Ureter (tissue), 1 donor: ENCODE data around the gene C9orf78. TPM values are rescaled to one million over a fixed set of nuclear protein-coding genes. Genes with fewer than 3 reads are reported as not detected.

ENCODE experiments used
- DNase-seq: peaks from one replicate; pipeline ENCODE4 v3.0.0-alpha.2; 2020; ENCODE audit warnings: low spot score
- total RNA-seq: library from RNA; stranded (reverse); gene quantifications from one replicate; pipeline ENCODE4 v1.2.4, GENCODE V29; 2023
- donor health status: DM: yes; HTN: yes; CAD: no.

C9orf78 gene, protein sequence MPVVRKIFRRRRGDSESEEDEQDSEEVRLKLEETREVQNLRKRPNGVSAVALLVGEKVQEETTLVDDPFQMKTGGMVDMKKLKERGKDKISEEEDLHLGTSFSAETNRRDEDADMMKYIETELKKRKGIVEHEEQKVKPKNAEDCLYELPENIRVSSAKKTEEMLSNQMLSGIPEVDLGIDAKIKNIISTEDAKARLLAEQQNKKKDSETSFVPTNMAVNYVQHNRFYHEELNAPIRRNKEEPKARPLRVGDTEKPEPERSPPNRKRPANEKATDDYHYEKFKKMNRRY
- total RNA-seq, result 38.7 TPM

GRCh38 chr9:129835128-129835859 lies at the start of gene C9orf78, which contains the start of gene USP20:
TSS of gene C9orf78 (minus strand) at chr9:129835275. CDS start at chr9:129835221, 54 bp downstream.
TSS of gene USP20 (plus strand) at chr9:129835458. CDS start at chr9:129852556, 17,098 bp downstream.
- peak; percentile 97 for DNase-seq

DNA sequence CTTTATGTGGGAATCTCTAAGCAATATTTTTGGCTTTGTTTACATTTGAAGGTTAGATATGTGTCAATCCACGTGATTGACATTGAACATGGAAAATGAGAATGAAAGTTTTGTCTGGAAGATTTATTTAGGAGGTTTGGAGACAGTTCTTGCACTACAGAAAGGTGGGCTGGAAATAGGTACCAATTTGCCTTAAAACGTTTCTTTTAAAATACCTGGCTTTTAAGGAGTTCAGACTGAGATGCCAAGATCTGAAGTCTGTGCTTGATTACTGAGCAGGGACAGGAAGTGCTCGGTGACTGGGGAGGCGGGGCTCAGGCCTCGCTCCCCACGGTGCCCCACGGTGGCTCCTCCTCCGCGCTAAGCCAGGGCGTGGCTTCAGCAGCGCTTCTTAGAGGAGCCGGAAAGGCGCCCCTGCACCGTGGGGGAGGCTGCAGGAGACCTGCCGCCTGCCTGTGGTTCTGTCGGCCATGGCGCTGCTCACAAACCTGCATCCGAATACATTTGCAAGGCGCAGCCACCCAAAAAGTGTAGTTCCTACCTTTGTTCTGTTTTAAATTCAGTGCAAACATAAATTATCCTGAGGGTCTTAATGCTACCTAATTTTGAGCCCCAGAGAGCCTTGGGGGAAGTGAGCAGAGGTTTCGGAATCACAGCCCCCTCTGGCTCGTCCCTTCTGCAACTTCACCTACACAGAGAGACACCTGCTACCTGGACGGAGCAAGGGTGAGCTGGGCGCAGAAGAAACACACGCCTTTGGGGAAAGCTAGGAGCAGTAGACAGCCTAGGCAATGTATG lies 49.3 kb upstream of the C9orf78 start:
- peak; percentile 94 for DNase-seq

DNA sequence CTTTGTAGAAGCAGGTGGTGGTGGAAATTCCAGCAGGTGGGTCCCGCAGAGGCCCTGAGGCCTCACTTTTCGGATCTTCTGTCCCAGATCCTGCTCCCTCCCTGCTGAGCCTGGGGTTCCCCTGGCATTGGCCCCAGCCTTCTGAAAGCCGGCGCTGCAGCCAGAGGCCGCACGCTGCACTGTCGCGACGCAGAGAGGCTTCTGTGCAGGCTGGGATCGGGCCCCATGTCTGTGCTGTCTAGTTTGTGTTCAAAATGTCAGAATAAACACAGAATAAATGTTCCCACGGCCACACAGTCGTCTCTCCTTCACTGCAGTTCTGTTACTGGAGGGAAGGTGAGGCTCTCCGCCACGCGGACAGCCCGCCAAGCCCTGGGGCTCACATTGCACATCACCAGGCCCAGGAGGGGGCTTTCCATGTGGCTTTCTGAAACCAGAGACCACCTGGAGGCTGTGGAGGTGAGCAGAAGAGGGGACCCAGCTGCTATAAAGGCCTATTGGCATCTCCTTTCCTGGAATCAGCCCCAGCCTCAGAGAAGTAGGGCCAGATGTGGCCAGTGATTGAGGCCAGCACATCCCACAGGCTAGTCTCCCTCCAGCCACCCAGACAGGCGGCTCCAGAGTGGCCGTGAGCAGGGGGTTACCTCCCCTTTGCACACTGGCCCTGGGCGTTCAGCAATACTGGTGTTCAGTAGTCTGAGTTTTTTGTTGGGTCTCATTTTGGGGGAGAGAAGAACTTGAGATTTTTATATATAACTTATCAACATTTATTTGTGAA lies 46.7 kb upstream of the C9orf78 start:
- no peak for DNase-seq

- DNase-seq, result no peak
These were observed 45.8 kb upstream of the C9orf78 start for GRCh38 chr9:129880654-129881546.

DNA sequence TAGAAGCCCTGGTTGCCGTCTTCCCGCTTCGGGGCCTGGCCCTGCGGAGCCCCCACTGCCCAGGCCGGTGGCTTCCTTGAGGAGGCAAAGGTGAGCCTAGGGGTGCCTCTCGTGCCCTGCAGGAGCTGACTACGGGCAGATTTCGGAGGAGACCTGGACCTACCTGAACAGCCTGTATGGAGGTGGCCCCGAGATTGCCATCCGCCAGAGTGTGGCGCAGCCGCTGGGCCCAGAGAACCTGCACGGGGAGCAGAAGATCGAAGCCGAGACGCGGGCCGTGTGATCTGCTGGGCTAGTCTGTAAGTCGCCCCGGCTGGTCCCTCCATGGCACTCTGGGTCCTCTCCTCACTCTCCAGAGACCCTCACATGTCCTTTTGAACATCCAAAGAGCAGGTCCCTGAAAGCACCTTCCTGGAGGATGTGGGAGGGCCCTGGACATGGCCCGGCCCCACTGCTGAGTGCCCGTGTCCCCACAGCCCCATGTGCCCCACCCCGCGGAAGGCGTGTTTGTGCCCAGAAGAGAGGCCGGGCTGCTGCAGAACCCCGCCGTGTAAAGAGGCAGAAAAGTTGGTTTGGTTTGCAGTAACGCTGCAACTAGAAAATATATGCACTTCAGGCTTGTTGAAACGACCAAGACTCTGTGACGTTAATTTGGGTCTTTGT lies 45.0 kb upstream of the C9orf78 start:
- DNase-seq, result no peak

DNA sequence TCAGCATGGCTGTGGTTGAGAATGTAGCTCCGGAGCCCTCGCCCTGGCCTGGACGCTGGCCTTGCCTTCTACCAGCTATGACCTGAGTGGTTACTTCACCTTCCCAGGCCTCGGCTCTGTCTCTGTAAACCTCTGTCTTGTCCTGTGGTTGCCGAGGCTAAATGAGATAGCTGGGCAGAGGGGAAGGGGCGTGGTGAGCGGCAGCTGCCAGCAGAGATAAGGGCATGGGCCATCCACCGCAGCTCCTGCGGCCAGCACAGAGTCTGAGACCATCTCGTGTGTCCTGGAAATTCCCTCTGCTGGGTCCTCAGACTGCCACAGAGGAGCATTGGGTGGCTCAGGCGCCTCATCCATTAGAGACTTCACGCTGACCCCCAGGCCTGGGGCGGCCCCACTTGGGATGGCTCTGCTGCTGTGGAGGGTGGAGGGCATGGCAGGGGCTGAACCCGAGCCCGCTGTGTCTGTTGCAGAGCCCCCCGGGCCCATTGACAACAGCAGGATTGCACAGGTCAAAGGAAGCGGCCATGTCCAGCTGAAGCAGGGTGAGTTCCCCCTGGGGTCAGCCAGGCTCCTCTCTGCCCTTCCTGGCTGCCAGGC lies 44.1 kb upstream of the C9orf78 start:
- DNase-seq, result no peak

DNA sequence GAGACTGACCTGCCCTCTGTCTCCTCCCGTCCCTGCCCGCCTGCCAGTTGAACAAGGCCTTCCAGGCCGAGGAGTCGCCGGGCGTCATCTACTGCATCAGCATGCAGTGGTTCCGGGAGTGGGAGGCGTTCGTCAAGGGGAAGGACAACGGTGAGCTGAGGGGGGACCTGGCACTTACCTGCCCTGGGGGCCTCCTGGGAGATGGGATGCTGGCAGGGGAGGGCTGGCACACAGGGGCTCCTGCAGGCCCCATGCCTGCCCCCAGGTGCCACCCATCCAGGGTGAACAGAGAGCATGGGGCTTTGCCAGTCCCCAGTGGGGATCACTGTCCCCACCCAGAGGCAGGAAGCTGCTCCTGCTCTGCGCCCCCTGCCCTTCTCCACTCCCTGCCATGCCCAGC lies 43.2 kb upstream of the C9orf78 start:
- DNase-seq, result no peak

GRCh38 chr9:129876815-129877214 lies 41.7 kb upstream of the C9orf78 start:
- no peak for DNase-seq

- no peak for DNase-seq
These were observed 40.8 kb upstream of the C9orf78 start for GRCh38 chr9:129875687-129876395.

DNA sequence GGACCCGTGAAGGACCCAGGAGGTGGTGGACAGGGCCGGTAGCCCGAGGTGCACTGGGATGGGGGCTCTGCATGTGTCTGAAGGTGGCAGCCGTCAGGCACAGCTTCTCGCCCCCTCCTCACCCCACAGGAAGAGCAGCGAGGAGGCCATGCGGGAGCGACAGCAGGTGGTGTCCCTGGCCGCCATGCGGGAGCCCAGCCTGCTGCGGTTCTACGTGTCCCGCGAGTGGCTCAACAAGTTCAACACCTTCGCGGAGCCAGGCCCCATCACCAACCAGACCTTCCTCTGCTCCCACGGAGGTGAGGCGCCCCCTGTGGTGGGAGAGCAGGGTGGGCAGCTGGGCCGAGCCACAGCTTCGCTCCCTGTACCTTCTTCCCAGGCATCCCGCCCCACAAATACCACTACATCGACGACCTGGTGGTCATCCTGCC lies 40.1 kb upstream of the C9orf78 start:
- no peak for DNase-seq

DNA sequence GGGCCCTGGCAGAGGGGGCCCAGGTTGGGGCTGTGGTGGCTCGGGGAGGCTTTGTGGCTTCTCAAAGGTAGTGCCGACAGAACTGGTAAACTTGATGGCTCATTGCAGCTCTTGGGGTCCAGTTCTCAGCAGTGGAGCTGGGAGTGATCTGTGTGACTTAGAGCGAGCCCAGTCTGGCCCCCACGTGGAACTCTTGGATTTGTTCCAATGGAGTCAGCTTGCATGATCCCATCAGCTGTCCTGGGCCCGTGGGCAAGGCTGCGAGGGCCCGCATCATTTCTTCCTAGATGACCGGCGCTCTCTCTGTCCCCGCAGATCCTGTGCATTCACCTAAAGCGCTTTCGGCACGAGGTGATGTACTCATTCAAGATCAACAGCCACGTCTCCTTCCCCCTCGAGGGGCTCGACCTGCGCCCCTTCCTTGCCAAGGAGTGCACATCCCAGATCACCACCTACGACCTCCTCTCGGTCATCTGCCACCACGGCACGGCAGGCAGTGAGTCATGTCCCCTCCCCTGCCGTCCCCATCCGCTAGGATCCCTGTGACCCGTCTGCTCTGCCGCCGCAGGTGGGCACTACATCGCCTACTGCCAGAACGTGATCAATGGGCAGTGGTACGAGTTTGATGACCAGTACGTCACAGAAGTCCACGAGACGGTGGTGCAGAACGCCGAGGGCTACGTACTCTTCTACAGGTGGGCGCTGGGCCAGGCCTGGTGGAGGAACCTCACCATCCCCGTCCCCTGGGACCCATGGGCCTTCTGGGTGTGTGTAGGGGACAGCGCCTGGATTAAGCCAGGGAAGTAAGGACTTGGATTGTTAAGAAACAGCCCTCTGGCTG lies 39.4 kb upstream of the C9orf78 start:
- no peak for DNase-seq

DNA sequence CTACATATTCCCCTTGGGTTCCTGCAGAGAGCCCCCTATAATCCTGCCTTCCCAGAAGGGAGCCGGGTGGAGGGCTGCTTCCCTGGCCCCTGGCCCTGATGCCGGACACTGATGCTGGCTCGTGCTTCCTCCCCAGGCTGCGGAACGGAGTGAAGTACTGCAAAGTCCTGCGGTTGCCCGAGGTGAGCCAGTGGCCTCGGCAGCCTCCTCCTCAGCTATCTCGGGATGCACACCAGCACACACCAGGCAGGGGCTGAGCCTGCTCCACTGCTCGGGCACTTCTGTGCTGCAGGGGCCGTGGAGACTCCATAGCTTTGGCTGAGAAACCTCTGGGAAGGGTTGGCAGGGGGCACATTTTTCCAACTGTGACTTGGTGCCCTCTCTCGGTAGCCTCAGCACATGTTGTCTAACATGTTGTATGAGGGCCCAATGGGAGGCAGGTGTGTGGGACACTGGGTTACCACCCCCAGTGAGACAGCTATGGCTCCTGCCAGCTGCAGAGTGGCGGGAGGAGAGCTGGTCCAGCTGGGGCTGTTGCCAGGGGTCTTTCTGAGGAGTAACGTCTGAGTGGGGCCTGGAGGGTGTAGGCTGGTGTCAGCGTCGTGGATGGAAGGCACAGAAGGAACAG lies 38.6 kb upstream of the C9orf78 start:
- no peak for DNase-seq

- no peak for DNase-seq
These were observed 36.0 kb upstream of the C9orf78 start for GRCh38 chr9:129871046-129871445.

GRCh38 chr9:129869585-129870501 lies 34.8 kb upstream of the C9orf78 start:
- DNase-seq, result no peak

- DNase-seq, result no peak
These were observed 33.9 kb upstream of the C9orf78 start for GRCh38 chr9:129868872-129869486.
